Measurements from ENCODE around the gene TIMP2. TPM values are rescaled to one million over a fixed set of nuclear protein-coding genes. Genes with fewer than 3 reads are reported as not detected.
"Not testable (repeated sequence)": the region's sequence is repeated elsewhere in the genome, so short reads cannot be mapped to it uniquely, and the experiment has no call there.

The TIMP2 gene
- total and polyA plus RNA-seq, 8 donors: 20.9 to 100.0 (median 47.2) TPM

DNA sequence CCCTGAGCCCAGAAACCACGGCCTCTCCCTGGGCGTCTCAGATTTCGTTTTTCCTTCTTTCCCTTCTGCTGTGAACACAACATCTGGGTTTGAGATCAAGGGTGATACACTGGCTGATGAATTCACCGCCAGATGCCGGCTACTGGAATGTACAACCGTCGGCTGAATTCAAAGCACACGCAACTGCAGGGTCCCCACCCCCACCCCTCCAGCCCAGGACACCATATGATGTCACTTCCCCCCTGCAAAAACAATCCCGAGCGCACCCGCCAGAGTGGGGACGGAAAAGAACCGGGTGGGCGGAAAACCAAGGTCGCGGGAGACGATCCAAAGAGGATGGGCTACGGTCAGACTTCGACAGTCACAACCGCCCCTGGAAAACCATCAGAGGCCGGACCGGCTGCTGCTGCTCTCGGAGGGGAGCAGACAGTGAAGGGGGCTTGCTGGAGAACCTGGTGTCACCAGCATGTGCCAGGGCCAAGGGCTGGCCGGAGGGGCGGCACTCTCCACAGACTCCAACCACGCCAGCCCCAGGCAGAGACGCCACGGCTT, 45.5 kb downstream of the TIMP2 start:
- peak overlapping the region in 3 of 4 donors; percentile 4 to 14 (median 6) for H3K4me3 ChIP-seq
- peaks cover 52 to 100% (median 88%) of the 10 kb centered on the region in 4 donors for H3K4me1 ChIP-seq

DNA sequence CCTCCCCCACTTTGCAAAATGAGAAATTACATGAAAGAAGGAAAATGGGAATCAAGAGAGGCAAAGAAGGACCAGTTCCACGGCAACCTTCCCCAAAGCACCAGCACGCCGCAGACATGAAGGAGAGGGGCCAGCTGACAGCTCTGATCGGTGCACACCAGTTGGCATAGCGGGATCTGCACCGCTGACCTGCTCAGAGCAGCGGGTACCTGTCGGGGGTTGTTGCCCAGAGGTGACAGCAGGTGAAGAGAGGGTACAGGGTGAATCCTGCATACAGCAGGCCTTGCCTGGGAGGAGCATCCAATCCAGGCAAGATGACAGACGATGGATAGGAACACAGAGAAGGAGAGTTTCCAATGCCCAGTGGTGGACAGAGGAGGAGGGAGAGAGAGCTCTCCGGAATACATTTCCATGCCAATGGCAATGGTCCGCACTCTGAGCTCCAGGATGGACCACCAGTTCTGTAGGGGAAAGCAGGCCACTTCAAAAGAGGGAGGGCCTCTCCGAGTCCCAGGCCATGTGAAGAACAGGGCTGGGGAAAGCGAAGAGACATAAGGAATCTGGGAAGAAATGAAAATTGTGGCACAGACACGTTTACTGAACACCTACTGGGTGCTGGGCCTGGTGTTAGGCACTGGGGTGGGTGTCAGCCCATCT, 46.2 kb downstream of the TIMP2 start:
- Histone ChIP-seq H3K36me3 (no peaks in the 10 kb centered on the region), H3K9me3 (no peaks in the 10 kb centered on the region), H3K27ac (peak overlapping the region; percentile 70 to 95 (median 86)), H3K4me1 (peaks cover 47 to 100% (median 84%) of the 10 kb centered on the region in 4 donors), H3K27me3 (no peaks in the 10 kb centered on the region), H3K4me3 (peak overlapping the region in 3 of 4 donors; percentile 4 to 14 (median 6))
- TF ChIP-seq, protein P1, sequence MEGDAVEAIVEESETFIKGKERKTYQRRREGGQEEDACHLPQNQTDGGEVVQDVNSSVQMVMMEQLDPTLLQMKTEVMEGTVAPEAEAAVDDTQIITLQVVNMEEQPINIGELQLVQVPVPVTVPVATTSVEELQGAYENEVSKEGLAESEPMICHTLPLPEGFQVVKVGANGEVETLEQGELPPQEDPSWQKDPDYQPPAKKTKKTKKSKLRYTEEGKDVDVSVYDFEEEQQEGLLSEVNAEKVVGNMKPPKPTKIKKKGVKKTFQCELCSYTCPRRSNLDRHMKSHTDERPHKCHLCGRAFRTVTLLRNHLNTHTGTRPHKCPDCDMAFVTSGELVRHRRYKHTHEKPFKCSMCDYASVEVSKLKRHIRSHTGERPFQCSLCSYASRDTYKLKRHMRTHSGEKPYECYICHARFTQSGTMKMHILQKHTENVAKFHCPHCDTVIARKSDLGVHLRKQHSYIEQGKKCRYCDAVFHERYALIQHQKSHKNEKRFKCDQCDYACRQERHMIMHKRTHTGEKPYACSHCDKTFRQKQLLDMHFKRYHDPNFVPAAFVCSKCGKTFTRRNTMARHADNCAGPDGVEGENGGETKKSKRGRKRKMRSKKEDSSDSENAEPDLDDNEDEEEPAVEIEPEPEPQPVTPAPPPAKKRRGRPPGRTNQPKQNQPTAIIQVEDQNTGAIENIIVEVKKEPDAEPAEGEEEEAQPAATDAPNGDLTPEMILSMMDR (IDR thresholded peaks at IDR 0.05): no peak
- intact Hi-C loops (cut with DNase I; ENCODE audit: low total_unique reads): no loop called here
- WGBS, 5 donors: 84 to 88% (median 86%) methylated on average over 14 of the region's 14 CpGs
- DNase-seq: no peak

More for the DNA sequence above, 45.5 kb downstream of the TIMP2 start:
- no peaks in the 10 kb centered on the region for H3K9me3 ChIP-seq
- peak overlapping the region; percentile 70 to 95 (median 86) for H3K27ac ChIP-seq
- TF ChIP-seq EP300 (IDR thresholded peaks at IDR 0.05): no peak
- peak in 2 of 3 donors; percentile 32 to 34 for TF ChIP-seq POLR2AphosphoS5 (IDR thresholded peaks at IDR 0.05)
- intact Hi-C loops (cut with DNase I; ENCODE audit: low total_unique reads): no loop called here
- H3K27me3 ChIP-seq: no peaks in the 10 kb centered on the region
- H3K36me3 ChIP-seq: no peaks in the 10 kb centered on the region
- 43 to 69% (median 61%) methylated on average over 27 to 28 of the region's 28 CpGs for WGBS, 5 donors
- DNase-seq: peak in 1 of 2 donors; percentile 89

DNA sequence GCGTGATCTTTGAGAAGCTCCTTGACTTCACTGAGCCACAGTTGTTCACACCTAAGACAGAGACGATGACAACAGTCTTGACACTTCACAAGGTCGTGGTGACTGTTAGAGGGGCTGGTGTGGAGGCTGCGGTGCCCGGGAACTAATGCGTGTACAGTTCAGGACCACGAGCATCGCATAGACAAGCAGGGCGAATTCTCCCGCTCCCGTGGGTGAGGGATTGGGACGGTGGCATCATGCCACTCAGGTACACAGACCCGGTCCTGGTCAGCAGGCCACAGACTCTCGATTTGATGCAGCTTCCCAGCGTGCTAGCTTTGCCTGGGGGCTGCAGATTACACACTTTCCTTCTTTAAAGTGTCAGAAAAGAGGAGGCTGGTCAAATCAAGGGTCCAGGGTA, 46.9 kb downstream of the TIMP2 start:
- whole genome bisulfite sequencing, 5 donors: 83 to 93% (median 91%) methylated on average over 14 to 15 of the region's 15 CpGs
- Histone ChIP-seq H3K4me3 (no peak overlapping the region), H3K27me3 (no peaks in the 10 kb centered on the region), H3K4me1 (peaks cover 43 to 100% (median 84%) of the 10 kb centered on the region in 4 donors), H3K36me3 (peaks cover 1 to 4% (median 4%) of the 10 kb centered on the region in 4 donors), H3K27ac (peak overlapping the region in 3 of 5 donors; percentile 86 to 95 (median 93)), H3K9me3 (no peaks in the 10 kb centered on the region)
- no peak for TF ChIP-seq POLR2AphosphoS5 (IDR thresholded peaks at IDR 0.05)
- TF ChIP-seq, protein P1 (IDR thresholded peaks at IDR 0.05): no peak
- TF ChIP-seq EP300 (IDR thresholded peaks at IDR 0.05): no peak
- no peak for TF ChIP-seq POLR2A (IDR thresholded peaks at IDR 0.05)
- DNase-seq: no peak
- intact Hi-C loops (cut with DNase I; ENCODE audit: low total_unique reads): no loop called here

DNA sequence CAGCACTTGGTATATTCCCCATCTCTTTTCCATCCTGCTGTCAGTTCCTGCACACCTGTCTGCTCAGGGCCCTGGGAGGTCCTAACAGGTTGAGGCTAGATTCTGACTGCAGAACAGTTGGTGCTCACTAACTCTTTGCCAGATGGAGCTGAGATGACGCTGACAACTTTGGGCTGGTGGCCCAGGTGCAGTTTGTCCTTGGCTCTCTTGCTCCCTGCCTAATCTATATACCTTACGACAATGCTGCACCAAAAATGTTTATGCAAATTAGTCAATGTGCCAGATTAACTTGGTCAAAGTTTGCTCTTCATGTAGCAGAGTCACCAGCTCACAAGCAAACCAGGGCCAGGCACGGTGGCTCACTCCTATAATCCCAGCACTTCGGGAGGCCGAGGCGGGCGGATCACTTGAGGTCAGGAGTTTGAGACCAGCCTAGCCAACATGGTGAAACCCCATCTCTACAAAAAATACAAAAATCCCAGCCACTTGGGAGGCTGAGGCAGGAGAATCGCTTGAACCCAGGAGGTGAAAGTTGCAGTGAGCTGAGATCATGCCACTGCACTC, 48.2 kb downstream of the TIMP2 start:
- 26 to 65% (median 43%) methylated on average over 8 of the region's 8 CpGs for WGBS, 5 donors
- H3K4me3 ChIP-seq; intact Hi-C loops (cut with DNase I; ENCODE audit: low total_unique reads); H3K9me3 ChIP-seq; H3K27me3 ChIP-seq: not testable (repeated sequence)
- Histone ChIP-seq H3K27ac (peak overlapping the region; percentile 13 to 93 (median 62)), H3K4me1 (peaks cover 31 to 90% (median 74%) of the 10 kb centered on the region in 4 donors), H3K36me3 (peaks cover 4 to 16% (median 15%) of the 10 kb centered on the region in 4 donors)
- peak in 1 of 3 donors; percentile 74 for TF ChIP-seq POLR2AphosphoS5 (IDR thresholded peaks at IDR 0.05)
- DNase-seq: peak in 1 of 2 donors; percentile 81

DNA sequence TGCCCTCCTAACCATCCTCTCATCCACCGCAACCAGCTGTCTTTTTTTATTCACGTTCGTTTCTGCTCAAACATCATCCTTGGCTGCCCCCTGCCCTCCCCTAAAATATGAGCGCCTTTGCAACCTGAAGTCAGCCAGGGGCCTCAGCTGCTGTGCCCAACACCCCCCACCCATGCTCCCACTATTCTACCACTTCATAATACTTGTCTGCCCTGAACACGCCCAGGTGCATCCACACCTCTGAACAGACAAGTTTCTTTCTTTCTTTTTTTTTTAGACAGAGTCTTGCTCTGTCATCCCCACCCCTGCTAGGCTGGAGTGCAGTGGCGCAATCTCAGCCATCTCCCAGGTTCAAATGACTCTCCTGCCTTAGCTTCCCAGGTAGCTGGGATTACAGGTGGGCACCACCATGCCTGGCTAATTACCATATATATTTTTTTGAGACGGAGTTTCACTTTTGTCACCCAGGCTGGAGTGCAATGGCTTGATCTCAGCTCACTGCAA, 49.0 kb downstream of the TIMP2 start:
- TF ChIP-seq EP300 (IDR thresholded peaks at IDR 0.05) (no peak), POLR2A (IDR thresholded peaks at IDR 0.05) (no peak), POLR2AphosphoS5 (IDR thresholded peaks at IDR 0.05) (no peak)
- TF ChIP-seq, protein P1 (IDR thresholded peaks at IDR 0.05): no peak
- Histone ChIP-seq H3K36me3 (peaks cover 4 to 25% (median 23%) of the 10 kb centered on the region in 4 donors), H3K27ac (peak overlapping the region in 4 of 5 donors; percentile 61 to 93 (median 70)), H3K4me3 (no peak overlapping the region), H3K9me3 (no peaks in the 10 kb centered on the region), H3K27me3 (no peaks in the 10 kb centered on the region), H3K4me1 (peaks cover 30 to 81% (median 65%) of the 10 kb centered on the region in 4 donors)
- intact Hi-C loops (cut with DNase I; ENCODE audit: low total_unique reads): no loop called here
- 41 to 91% (median 79%) methylated on average over 7 of the region's 7 CpGs for WGBS, 5 donors
- DNase-seq: no peak
